GM12892 (cell line): ENCODE results near the gene GPRC5C.

Experiments used
- POLR2A ChIP-seq: IDR thresholded peaks from 2 replicates; pipeline ENCODE4 v1.6.1; 2011; ENCODE audit warnings: low read depth, low read length, control low read depth
- TAF1 ChIP-seq: IDR thresholded peaks from 2 replicates; pipeline ENCODE4 v1.6.1; 2011; ENCODE audit warnings: low read depth, mild to moderate bottlenecking, control low read depth, low read length, borderline replicate concordance

DNA sequence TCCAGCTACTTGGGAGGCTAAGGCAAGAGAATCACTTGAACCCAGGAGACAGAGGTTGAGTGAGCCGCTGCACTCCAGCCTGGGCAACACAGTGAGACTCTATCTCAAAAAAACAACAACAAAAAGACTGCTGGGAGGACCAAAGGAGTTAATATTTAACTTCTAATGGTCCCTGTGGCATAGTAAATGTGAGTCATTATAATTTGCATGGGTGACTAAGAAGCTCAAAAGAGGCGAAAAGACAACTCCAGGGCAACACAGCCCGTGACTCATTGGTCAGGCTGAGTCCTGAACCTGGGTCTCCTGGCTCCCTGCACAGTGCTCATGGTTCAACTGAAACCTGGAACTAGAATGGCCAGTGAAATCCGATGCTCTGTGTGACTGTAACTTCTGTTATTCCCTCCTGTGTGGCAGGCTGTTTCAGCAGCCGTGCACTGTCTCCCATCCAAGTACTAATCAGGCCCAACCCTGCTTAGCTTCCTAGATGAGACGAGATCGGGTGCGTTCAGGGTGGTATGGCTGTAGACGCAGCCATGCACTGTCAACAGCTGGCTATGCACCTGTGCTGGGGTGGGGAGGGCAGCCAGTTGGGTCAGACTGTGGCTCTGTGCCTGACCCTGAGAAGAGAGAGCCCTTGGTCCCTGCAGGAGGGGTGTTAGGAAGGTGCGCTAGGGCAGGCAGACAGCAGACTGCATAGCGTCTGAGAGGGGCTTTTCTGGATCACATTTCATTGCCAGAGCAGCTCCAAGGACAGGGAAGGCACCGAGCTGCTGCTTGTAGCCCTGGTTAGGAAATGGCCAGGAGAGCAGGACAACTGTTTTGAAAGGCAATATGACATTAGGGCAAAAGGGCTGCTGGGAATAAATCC, 14.5 kb upstream of the GPRC5C start:
- TF ChIP-seq POLR2A (no peak), TAF1 (no peak)
